Stimulated activated naive CD8-positive, alpha-beta T cell treated with anti-CD3 and anti-CD28 coated beads, Interleukin-15, amount 100 ng/mL, for 72 hours (primary cell): ENCODE data around the gene ARHGEF6.
A peak's percentile ranks its signal among the peaks of the same experiment; 100 is the strongest.

ENCODE experiments used
- ATAC-seq: fragments of 150-1000 bp; cut with Tn5 transposase; 2 replicates; pipeline ENCODE4 v1.10.0; 2021; ENCODE audit warnings: mild to moderate bottlenecking, moderate library complexity
- DNase-seq, 2 donors: peaks; one replicate each; pipeline ENCODE4 v3.0.0; 2021 to 2022
- H3K27ac Mint-ChIP-seq, 2 donors: one replicate each; pipeline ENCODE4 v1.8.0; 2022; ENCODE audit warnings: mild to moderate bottlenecking in 2 of 2, mixed read lengths in 2 of 2, moderate library complexity in 2 of 2
- H3K27me3 Mint-ChIP-seq: one replicate; pipeline ENCODE4 v1.8.0; 2022; ENCODE audit warnings: mixed read lengths
- H3K4me1 Mint-ChIP-seq: one replicate; pipeline ENCODE4 v1.8.0; 2022; ENCODE audit warnings: mild to moderate bottlenecking, mixed read lengths
- H3K4me3 Mint-ChIP-seq, 2 donors: one replicate each; pipeline ENCODE4 v1.8.0; 2022; ENCODE audit warnings: mild to moderate bottlenecking in 2 of 2, mixed read lengths in 2 of 2, moderate library complexity in 1 of 2
- H3K9me3 Mint-ChIP-seq, 2 donors: one replicate each; pipeline ENCODE4 v1.8.0; 2022; ENCODE audit warnings: mixed read lengths in 2 of 2

Gene ARHGEF6

GRCh38 chrX:136662976-136663375 lies 117.8 kb downstream of the ARHGEF6 start:
- no peak overlapping the region for H3K4me3 Mint-ChIP-seq
- peaks cover 6 to 8% of the 10 kb centered on the region in 2 donors for H3K9me3 Mint-ChIP-seq
- H3K27me3 Mint-ChIP-seq, result no peaks in the 10 kb centered on the region
- H3K4me1 Mint-ChIP-seq, result peaks cover 56% of the 10 kb centered on the region
- no peak overlapping the region for H3K27ac Mint-ChIP-seq
- DNase-seq (no peak), ATAC-seq (no peak)

GRCh38 chrX:136662104-136662503 lies 118.6 kb downstream of the ARHGEF6 start:
- H3K27ac Mint-ChIP-seq, result no peak overlapping the region
- DNase-seq (no peak), ATAC-seq (no peak)
- H3K4me1 Mint-ChIP-seq, result peaks cover 55% of the 10 kb centered on the region
- H3K4me3 Mint-ChIP-seq, result peak overlapping the region in 1 of 2 donors; percentile 22
- H3K9me3 Mint-ChIP-seq, result peaks cover 6 to 8% of the 10 kb centered on the region in 2 donors
- H3K27me3 Mint-ChIP-seq, result no peaks in the 10 kb centered on the region

- Mint-ChIP-seq H3K4me3 (no peak overlapping the region), H3K9me3 (peaks cover 6 to 8% of the 10 kb centered on the region in 2 donors), H3K4me1 (peaks cover 63% of the 10 kb centered on the region), H3K27me3 (no peaks in the 10 kb centered on the region), H3K27ac (no peak overlapping the region)
- DNase-seq (no peak), ATAC-seq (no peak)
Measured at GRCh38 chrX:136660896-136661295, 119.8 kb downstream of the ARHGEF6 start.

- no peak for DNase-seq
- H3K27me3 Mint-ChIP-seq, result no peaks in the 10 kb centered on the region
- no peak overlapping the region for H3K27ac Mint-ChIP-seq
- no peak overlapping the region for H3K4me3 Mint-ChIP-seq
- H3K4me1 Mint-ChIP-seq, result peaks cover 62% of the 10 kb centered on the region
- peaks cover 0 to 6% of the 10 kb centered on the region in 2 donors for H3K9me3 Mint-ChIP-seq
- ATAC-seq, result no peak
Measured at GRCh38 chrX:136659174-136659573, 121.6 kb downstream of the ARHGEF6 start.

- peaks cover 60% of the 10 kb centered on the region for H3K4me1 Mint-ChIP-seq
- peaks cover 0 to 6% of the 10 kb centered on the region in 2 donors for H3K9me3 Mint-ChIP-seq
Measured at GRCh38 chrX:136658151-136658550, 122.6 kb downstream of the ARHGEF6 start.

GRCh38 chrX:136656361-136656964 lies 124.3 kb downstream of the ARHGEF6 start:
- Mint-ChIP-seq H3K4me1 (peaks cover 52% of the 10 kb centered on the region), H3K4me3 (no peak overlapping the region), H3K27me3 (no peaks in the 10 kb centered on the region), H3K9me3 (peaks cover 0 to 6% of the 10 kb centered on the region in 2 donors), H3K27ac (no peak overlapping the region)
- no peak for DNase-seq
- no peak for ATAC-seq

More at GRCh38 chrX:136658151-136658550, 122.6 kb downstream of the ARHGEF6 start:
- no peak for DNase-seq
- Mint-ChIP-seq H3K4me3 (peak overlapping the region; percentile 6 to 18), H3K27ac (no peak overlapping the region), H3K27me3 (no peaks in the 10 kb centered on the region)
- peak; percentile 63 for ATAC-seq

GRCh38 chrX:136652822-136653723 lies 127.7 kb downstream of the ARHGEF6 start:
- Mint-ChIP-seq H3K4me1 (peaks cover 30% of the 10 kb centered on the region), H3K27ac (no peak overlapping the region), H3K4me3 (no peak overlapping the region), H3K9me3 (no peaks in the 10 kb centered on the region), H3K27me3 (no peaks in the 10 kb centered on the region)
- no peak for DNase-seq
- no peak for ATAC-seq

- Mint-ChIP-seq H3K9me3 (no peaks in the 10 kb centered on the region), H3K27me3 (no peaks in the 10 kb centered on the region), H3K27ac (no peak overlapping the region), H3K4me3 (no peak overlapping the region), H3K4me1 (peaks cover 38% of the 10 kb centered on the region)
- no peak for DNase-seq
- no peak for ATAC-seq
Measured at GRCh38 chrX:136650811-136651210, 129.9 kb downstream of the ARHGEF6 start.

GRCh38 chrX:136647677-136648360 lies 132.9 kb downstream of the ARHGEF6 start, which contains the start of gene CD40LG:
TSS of gene CD40LG (plus strand) at chrX:136648158. CDS start at chrX:136648249, 91 bp downstream.
- Mint-ChIP-seq H3K27ac (peak within 1 kb of the TSS; percentile 86 to 97), H3K4me1 (peaks cover 46% of the 10 kb centered on the region), H3K27me3 (no peaks in the 10 kb centered on the region), H3K9me3 (peaks cover 0 to 4% of the 10 kb centered on the region in 2 donors), H3K4me3 (peak within 1 kb of the TSS; percentile 39 to 77)
- ATAC-seq (no peak), DNase-seq (no peak)

- Mint-ChIP-seq H3K4me3 (peak overlapping the region; percentile 5 to 19), H3K9me3 (peaks cover 0 to 4% of the 10 kb centered on the region in 2 donors), H3K27ac (peak overlapping the region; percentile 76 to 97), H3K4me1 (peaks cover 57% of the 10 kb centered on the region), H3K27me3 (no peaks in the 10 kb centered on the region)
- ATAC-seq, result peak; percentile 89
- DNase-seq, result peak; percentile 32 to 54
Measured at GRCh38 chrX:136646602-136647239, 134.0 kb downstream of the ARHGEF6 start.

- H3K4me3 Mint-ChIP-seq, result peak overlapping the region; percentile 37 to 42
- no peak for DNase-seq
- H3K27me3 Mint-ChIP-seq, result no peaks in the 10 kb centered on the region
- H3K4me1 Mint-ChIP-seq, result peaks cover 80% of the 10 kb centered on the region
- peak overlapping the region; percentile 50 to 82 for H3K27ac Mint-ChIP-seq
- peaks cover 0 to 4% of the 10 kb centered on the region in 2 donors for H3K9me3 Mint-ChIP-seq
- ATAC-seq, result peak; percentile 54
Measured at GRCh38 chrX:136643243-136643642, 137.5 kb downstream of the ARHGEF6 start.

- no peak for DNase-seq
- Mint-ChIP-seq H3K4me3 (peak overlapping the region in 1 of 2 donors; percentile 1), H3K27me3 (no peaks in the 10 kb centered on the region), H3K4me1 (peaks cover 81% of the 10 kb centered on the region), H3K9me3 (no peaks in the 10 kb centered on the region), H3K27ac (peak overlapping the region; percentile 5 to 48)
- no peak for ATAC-seq
Measured at GRCh38 chrX:136639506-136640176, 141.1 kb downstream of the ARHGEF6 start.

GRCh38 chrX:136636121-136636520 lies 144.6 kb downstream of the ARHGEF6 start:
- Mint-ChIP-seq H3K27ac (no peak overlapping the region), H3K4me3 (no peak overlapping the region), H3K4me1 (peaks cover 79% of the 10 kb centered on the region), H3K27me3 (no peaks in the 10 kb centered on the region), H3K9me3 (no peaks in the 10 kb centered on the region)
- DNase-seq (no peak), ATAC-seq (no peak)

- peak; percentile 96 for ATAC-seq
- H3K27ac Mint-ChIP-seq, result peak overlapping the region in 1 of 2 donors; percentile 80
- H3K4me3 Mint-ChIP-seq, result peak overlapping the region; percentile 18 to 63
- H3K9me3 Mint-ChIP-seq, result no peaks in the 10 kb centered on the region
- peak in 1 of 2 donors; percentile 24 for DNase-seq
- peaks cover 80% of the 10 kb centered on the region for H3K4me1 Mint-ChIP-seq
- no peaks in the 10 kb centered on the region for H3K27me3 Mint-ChIP-seq
Measured at GRCh38 chrX:136635235-136635634, 145.5 kb downstream of the ARHGEF6 start.
